ENCODE data around the gene KCNH5. TPM values are rescaled to one million over a fixed set of nuclear protein-coding genes. Genes with fewer than 3 reads are reported as not detected.

KCNH5 gene
- total and polyA plus RNA-seq, 2 of the 13 experiments (the other 11 are each of a cell fraction or from before 2014, with no cell fraction given), result not detected

- Histone ChIP-seq H3K36me3 (replicated peaks in 1 of 2; ENCODE audit: control insufficient read depth in 1 of 2, insufficient read depth in 2 of 2, low read length in 2 of 2) (no peaks in the 10 kb centered on the region), H3K4me1 (ENCODE audit: insufficient read depth, low read length) (no peaks in the 10 kb centered on the region), H3K9ac (ENCODE audit: insufficient read depth, low read depth, low read length) (no peak overlapping the region), H3K79me2 (ENCODE audit: insufficient read depth, low read length) (no peaks in the 10 kb centered on the region), H3K27ac (ENCODE audit: extremely low read length, insufficient read depth, low read length) (no peak overlapping the region), H3K27me3 (ENCODE audit: control insufficient read depth in 1 of 2, insufficient read depth in 2 of 2, low read length in 2 of 2) (no peaks in the 10 kb centered on the region; a peak in 1 of 5 replicates), H3K9me3 (ENCODE audit: low read length) (no peaks in the 10 kb centered on the region), H2AFZ (ENCODE audit: low read length) (no peak overlapping the region), H3K4me2 (ENCODE audit: low read depth, low read length) (no peak overlapping the region), H3K4me3 (replicated peaks in 1 of 3; ENCODE audit: insufficient read depth in 1 of 3, low read depth in 2 of 3, low read length in 3 of 3) (no peak overlapping the region), H4K20me1 (ENCODE audit: insufficient read depth, low read length) (no peaks in the 10 kb centered on the region)
- no TSS peak for BruUV-seq (replicated peaks)
- ChIA-PET CTCF (ENCODE audit: low intra/inter-chr PET ratio, low total read pairs) (no interaction called here), POLR2A (no interaction called here)
- no peak for ATAC-seq
- in situ Hi-C loops (cut with HindIII; ENCODE audit: extremely low pct_ligation_motif_present, low pct_unique_long_range_greater_than_20kb) (no loop called here), intact Hi-C loops (cut with micrococcal nuclease; ENCODE audit: unreplicated experiment) (no loop called here)
- no peak for FAIRE-seq
- TF ChIP-seq, protein P1, sequence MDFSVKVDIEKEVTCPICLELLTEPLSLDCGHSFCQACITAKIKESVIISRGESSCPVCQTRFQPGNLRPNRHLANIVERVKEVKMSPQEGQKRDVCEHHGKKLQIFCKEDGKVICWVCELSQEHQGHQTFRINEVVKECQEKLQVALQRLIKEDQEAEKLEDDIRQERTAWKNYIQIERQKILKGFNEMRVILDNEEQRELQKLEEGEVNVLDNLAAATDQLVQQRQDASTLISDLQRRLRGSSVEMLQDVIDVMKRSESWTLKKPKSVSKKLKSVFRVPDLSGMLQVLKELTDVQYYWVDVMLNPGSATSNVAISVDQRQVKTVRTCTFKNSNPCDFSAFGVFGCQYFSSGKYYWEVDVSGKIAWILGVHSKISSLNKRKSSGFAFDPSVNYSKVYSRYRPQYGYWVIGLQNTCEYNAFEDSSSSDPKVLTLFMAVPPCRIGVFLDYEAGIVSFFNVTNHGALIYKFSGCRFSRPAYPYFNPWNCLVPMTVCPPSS (IDR thresholded peaks at IDR 0.05), result no peak
- TF ChIP-seq KAT2B (IDR thresholded peaks at IDR 0.05; ENCODE audit: borderline replicate concordance, low read depth, low read length), result peak; percentile 47; the same call in 1 of the 2 replicates
- no peak for DNase-seq (ENCODE audit: low spot score)
- 2% methylated on average over 8 of the region's 8 CpGs for WGBS (ENCODE audit: low lambda C conversion rate)
Observed at GRCh38 chr14:63032076-63032475, 13.2 kb downstream of the KCNH5 start.

DNA sequence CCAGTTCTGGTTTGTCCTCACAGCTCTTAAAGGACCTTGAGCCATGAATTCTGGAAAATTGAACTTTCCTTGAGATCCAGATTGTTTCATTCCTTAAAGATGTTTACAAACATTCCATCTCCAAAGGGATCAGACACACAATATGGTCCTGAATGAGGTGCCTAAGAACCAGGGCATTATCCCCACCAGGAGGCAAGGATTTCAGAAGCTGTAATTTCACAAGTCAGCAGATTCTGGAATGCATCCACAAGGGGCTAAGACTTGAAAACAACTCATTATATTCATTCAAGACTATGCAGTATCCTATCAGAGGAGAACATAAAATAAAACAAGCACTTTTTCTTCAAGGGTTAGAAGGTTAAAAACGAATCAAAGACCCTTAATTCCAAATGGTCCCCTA, 15.1 kb downstream of the KCNH5 start:
- Histone ChIP-seq H4K20me1 (ENCODE audit: insufficient read depth, low read length) (no peaks in the 10 kb centered on the region), H3K27ac (ENCODE audit: extremely low read length, insufficient read depth, low read length) (no peak overlapping the region), H2AFZ (ENCODE audit: low read length) (no peak overlapping the region), H3K4me3 (replicated peaks in 1 of 3; ENCODE audit: insufficient read depth in 1 of 3, low read depth in 2 of 3, low read length in 3 of 3) (no peak overlapping the region), H3K9me3 (ENCODE audit: low read length) (no peaks in the 10 kb centered on the region), H3K4me2 (ENCODE audit: low read depth, low read length) (no peak overlapping the region), H3K27me3 (ENCODE audit: control insufficient read depth in 1 of 2, insufficient read depth in 2 of 2, low read length in 2 of 2) (no peaks in the 10 kb centered on the region; a peak in 1 of 5 replicates), H3K36me3 (replicated peaks in 1 of 2; ENCODE audit: control insufficient read depth in 1 of 2, insufficient read depth in 2 of 2, low read length in 2 of 2) (no peaks in the 10 kb centered on the region), H3K4me1 (ENCODE audit: insufficient read depth, low read length) (no peaks in the 10 kb centered on the region), H3K9ac (ENCODE audit: insufficient read depth, low read depth, low read length) (no peak overlapping the region), H3K79me2 (ENCODE audit: insufficient read depth, low read length) (no peaks in the 10 kb centered on the region)
- ATAC-seq (no peak), DNase-seq (ENCODE audit: low spot score) (no peak), FAIRE-seq (no peak)
- in situ Hi-C loops (cut with HindIII; ENCODE audit: extremely low pct_ligation_motif_present, low pct_unique_long_range_greater_than_20kb), result no loop called here
- POLR2A ChIA-PET, result no interaction called here
- BruUV-seq (replicated peaks), result no TSS peak
- WGBS (ENCODE audit: low lambda C conversion rate), result 0% methylated on average over 1 of the region's 1 CpG
- CTCF ChIA-PET (ENCODE audit: low intra/inter-chr PET ratio, low total read pairs), result no interaction called here
- intact Hi-C loops (cut with micrococcal nuclease; ENCODE audit: unreplicated experiment), result no loop called here
- TF ChIP-seq MAFF (IDR thresholded peaks at IDR 0.05; ENCODE audit: low read depth, low read length) (peak; percentile 57), MAFK (conservative IDR thresholded peaks at IDR 0.05 in 1 of 2, IDR thresholded peaks at IDR 0.05 in 1 of 2; ENCODE audit: low read length in 2 of 2) (peak; percentile 67 to 73), SMAD9 (CRISPR knock-in tag; IDR thresholded peaks at IDR 0.05) (no peak), ZNF205 (CRISPR knock-in tag; IDR thresholded peaks at IDR 0.05) (no peak)
